Measurements from ENCODE around the gene HSP90B1.

DNA sequence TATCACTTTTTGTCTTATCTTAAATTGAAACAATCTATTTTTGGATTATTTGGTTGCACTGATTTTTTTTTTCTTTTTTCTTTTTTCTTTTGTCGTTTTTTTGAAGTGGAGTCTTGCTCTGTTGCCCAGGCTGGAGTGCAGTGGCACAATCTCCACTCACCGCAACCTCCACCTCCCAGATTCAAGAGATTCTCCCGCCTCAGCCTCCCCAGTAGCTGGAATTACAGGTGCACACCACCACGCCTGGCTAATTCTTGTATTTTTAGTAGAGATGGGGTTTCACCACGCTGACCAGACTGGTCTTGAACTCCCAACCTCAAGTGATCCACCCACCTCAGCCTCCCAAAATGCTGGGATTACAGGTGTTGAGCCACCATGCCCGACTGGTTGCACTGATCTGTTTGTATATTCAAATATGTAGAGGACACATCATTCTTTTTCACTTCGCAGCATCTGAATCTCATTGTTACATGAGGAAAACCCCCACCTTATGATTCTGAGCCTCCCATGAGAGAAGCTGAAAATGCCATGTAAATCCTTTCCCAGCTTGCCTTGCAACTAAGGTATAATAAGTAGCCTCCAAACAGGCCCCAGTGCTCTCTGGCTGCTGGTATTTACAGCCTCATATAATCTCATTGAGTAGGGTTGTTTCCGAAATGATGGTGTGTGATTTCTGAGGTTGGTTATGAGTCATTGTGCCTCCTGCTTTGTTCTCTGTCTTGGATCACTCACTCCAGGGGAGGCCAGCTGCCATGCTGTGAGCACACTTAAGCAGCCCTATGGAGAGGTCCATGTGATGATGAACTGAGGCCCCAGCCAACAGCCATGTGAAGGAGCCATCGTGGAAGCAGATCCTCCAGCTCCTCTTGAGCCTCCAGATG, 5.2 kb upstream of the HSP90B1 start:
- no peak for TF ChIP-seq POLR2A (IDR thresholded peaks at IDR 0.05)
- TF ChIP-seq, protein P1, sequence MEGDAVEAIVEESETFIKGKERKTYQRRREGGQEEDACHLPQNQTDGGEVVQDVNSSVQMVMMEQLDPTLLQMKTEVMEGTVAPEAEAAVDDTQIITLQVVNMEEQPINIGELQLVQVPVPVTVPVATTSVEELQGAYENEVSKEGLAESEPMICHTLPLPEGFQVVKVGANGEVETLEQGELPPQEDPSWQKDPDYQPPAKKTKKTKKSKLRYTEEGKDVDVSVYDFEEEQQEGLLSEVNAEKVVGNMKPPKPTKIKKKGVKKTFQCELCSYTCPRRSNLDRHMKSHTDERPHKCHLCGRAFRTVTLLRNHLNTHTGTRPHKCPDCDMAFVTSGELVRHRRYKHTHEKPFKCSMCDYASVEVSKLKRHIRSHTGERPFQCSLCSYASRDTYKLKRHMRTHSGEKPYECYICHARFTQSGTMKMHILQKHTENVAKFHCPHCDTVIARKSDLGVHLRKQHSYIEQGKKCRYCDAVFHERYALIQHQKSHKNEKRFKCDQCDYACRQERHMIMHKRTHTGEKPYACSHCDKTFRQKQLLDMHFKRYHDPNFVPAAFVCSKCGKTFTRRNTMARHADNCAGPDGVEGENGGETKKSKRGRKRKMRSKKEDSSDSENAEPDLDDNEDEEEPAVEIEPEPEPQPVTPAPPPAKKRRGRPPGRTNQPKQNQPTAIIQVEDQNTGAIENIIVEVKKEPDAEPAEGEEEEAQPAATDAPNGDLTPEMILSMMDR (IDR thresholded peaks at IDR 0.05): no peak
